Ascending aorta (tissue), 2 donors: ENCODE data around the gene TMEM121. TPM values are rescaled to one million over a fixed set of nuclear protein-coding genes. Genes with fewer than 3 reads are reported as not detected.
A peak's percentile ranks its signal among the peaks of the same experiment; 100 is the strongest.
"Not testable (repeated sequence)": the region's sequence is repeated elsewhere in the genome, so short reads cannot be mapped to it uniquely, and the experiment has no call there.

Source experiments
- DNase-seq, 2 donors: peaks; one replicate each; pipeline ENCODE4 v3.0.0-alpha.2; 2019; ENCODE audit warnings: low spot score in 2 of 2
- H3K27ac ChIP-seq, 2 donors: fragments of 200-600 bp; sonication (generic); one replicate each; pipeline ENCODE4 v1.5.1; 2016 to 2017; ENCODE audit warnings: mild to moderate bottlenecking in 1 of 2
- H3K27me3 ChIP-seq: fragments of 200-600 bp; sonication (generic); one replicate; pipeline ENCODE4 v1.5.1; 2017
- H3K36me3 ChIP-seq, 2 donors: fragments of 200-600 bp; sonication (generic); one replicate each; pipeline ENCODE4 v1.5.1; 2016
- H3K4me1 ChIP-seq, 2 donors: fragments of 200-600 bp; sonication (generic); one replicate each; pipeline ENCODE4 v1.5.1; 2016 to 2017; ENCODE audit warnings: mild to moderate bottlenecking in 1 of 2
- H3K4me3 ChIP-seq, 2 donors: fragments of 200-600 bp; sonication (generic); one replicate each; pipeline ENCODE4 v1.5.1; 2016 to 2017; ENCODE audit warnings: mild to moderate bottlenecking in 1 of 2
- H3K9me3 ChIP-seq, 2 donors: fragments of 200-600 bp; sonication (generic); one replicate each; pipeline ENCODE4 v1.5.1; 2016
- intact Hi-C: fragments of 100-400 bp; cut with DNase I; formaldehyde crosslinking; loops from one replicate; pipeline ENCODE4 v1.15.1; 2023
- total RNA-seq: library from RNA; depleted of rRNA; stranded (reverse); fragments of >200 nt; gene quantifications from one replicate; pipeline ENCODE4 v1.1.0, GENCODE V29; 2016
- TF ChIP-seq, protein P1 (sequence below), 3 experiments: fragments of 200-600 bp in 2 of 3; fragments of 450-650 bp in 1 of 3; sonication (generic) in 2 of 3; IDR thresholded peaks; one replicate each; pipeline ENCODE4 v1.5.1; 2016 to 2019; ENCODE audit warnings: antibody characterized with exemption in 3 of 3, mild to moderate bottlenecking in 1 of 3, moderate library complexity in 1 of 3

The TMEM121 gene
- total RNA-seq, 1 donor from 2014 or later, result 34.6 TPM

DNA sequence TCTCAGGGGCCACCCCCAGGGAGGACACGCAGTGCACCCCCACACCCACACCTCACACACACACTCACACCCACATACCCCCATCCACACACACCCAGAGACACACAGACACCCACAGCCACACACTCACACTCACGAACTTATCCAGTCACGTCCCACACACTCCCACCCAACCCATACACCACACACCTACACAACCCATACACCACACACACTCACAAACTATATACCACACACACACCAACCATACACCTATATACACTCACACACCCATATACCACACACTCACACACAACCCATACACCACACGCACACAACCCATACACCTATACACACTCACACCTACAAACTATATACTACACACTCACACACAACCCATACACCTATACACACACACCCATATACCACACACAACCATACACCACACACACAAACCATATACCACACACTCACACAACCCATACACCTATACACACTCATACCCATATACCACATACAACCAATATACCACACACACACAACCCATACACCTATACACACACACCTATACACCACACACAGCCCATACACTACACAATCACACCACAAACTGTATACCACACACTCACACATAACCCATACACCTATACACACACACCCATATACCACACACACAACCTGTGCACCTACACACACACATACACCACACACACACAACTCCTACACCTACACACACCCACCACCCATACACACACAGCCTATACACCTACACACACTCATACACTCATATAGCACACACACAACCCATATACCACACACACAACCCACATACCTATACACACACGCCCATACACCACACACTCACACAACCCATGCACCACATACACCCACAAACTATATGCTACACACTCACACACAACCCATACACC lies 42.7 kb downstream of the TMEM121 start:
- H3K27ac ChIP-seq, result no peak overlapping the region
- intact Hi-C loops, result no loop called here
- TF ChIP-seq, protein P1, sequence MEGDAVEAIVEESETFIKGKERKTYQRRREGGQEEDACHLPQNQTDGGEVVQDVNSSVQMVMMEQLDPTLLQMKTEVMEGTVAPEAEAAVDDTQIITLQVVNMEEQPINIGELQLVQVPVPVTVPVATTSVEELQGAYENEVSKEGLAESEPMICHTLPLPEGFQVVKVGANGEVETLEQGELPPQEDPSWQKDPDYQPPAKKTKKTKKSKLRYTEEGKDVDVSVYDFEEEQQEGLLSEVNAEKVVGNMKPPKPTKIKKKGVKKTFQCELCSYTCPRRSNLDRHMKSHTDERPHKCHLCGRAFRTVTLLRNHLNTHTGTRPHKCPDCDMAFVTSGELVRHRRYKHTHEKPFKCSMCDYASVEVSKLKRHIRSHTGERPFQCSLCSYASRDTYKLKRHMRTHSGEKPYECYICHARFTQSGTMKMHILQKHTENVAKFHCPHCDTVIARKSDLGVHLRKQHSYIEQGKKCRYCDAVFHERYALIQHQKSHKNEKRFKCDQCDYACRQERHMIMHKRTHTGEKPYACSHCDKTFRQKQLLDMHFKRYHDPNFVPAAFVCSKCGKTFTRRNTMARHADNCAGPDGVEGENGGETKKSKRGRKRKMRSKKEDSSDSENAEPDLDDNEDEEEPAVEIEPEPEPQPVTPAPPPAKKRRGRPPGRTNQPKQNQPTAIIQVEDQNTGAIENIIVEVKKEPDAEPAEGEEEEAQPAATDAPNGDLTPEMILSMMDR (IDR thresholded peaks at IDR 0.05), result no peak
- H3K27me3 ChIP-seq, result no peaks in the 10 kb centered on the region
- no peaks in the 10 kb centered on the region for H3K9me3 ChIP-seq
- DNase-seq, result peak in 1 of 2 donors; percentile 16
- no peaks in the 10 kb centered on the region for H3K4me1 ChIP-seq
- no peak overlapping the region for H3K4me3 ChIP-seq
- H3K36me3 ChIP-seq, result no peaks in the 10 kb centered on the region

DNA sequence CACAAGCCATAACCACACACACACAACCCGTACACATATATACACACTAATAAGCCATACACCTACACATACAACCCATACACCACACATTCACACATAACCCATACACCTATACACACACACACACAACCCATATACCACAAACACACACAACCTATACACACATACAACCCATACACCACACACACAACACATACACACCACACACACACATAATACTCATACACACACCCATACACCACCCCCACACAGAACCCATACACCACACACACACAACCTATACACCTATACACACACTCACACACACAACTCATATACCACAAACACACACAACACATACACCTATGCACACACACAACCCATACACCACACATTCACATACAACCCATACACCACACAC lies 44.1 kb downstream of the TMEM121 start:
- H3K4me3 ChIP-seq, result no peak overlapping the region
- no peaks in the 10 kb centered on the region for H3K27me3 ChIP-seq
- no peak overlapping the region for H3K27ac ChIP-seq
- TF ChIP-seq, protein P1 (IDR thresholded peaks at IDR 0.05), result no peak
- H3K36me3 ChIP-seq, result no peaks in the 10 kb centered on the region
- intact Hi-C loops, result no loop called here
- no peaks in the 10 kb centered on the region for H3K4me1 ChIP-seq
- no peak for DNase-seq
- no peaks in the 10 kb centered on the region for H3K9me3 ChIP-seq

DNA sequence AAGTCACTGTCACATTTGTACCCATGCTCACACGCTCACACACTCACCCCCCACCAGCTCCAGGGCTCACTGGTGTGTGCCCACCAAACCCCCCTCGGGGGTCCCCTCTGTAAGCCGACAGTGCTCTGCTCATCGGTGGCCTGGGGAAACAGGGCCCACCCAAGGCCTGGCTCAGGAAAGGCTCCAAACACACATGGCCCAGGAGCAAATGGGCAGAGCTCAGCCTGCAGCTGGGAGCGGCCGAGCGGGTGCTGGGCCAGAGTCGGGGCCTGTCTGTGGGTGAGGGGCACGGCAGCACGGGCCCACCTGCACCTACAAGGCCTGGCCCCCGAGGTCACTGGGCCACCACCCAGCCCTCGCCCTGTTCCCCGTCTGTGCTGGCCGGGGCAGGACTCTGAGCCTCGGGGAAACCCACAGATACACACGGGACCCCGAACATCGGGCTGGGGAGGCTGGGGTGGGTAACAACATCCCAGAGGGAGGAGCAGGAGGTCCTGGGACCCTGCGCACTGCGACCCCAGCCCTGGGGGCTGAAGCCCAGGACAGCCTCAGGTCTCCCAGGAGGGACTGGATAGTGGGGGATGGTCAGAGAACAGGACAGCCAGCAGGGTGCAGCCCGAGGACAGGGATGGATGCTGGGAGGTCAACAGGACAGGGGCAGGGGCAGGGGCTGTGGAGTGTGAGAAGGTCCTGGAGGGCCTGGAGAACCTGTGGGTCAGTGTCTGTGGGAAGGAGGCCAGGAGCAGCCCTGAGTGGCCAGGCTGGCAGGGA lies 45.0 kb downstream of the TMEM121 start:
- H3K36me3 ChIP-seq, H3K9me3 ChIP-seq, H3K27ac ChIP-seq, H3K27me3 ChIP-seq, intact Hi-C loops, H3K4me1 ChIP-seq, H3K4me3 ChIP-seq: not testable (repeated sequence)
- peak in 1 of 2 donors; percentile 53 for DNase-seq

DNA sequence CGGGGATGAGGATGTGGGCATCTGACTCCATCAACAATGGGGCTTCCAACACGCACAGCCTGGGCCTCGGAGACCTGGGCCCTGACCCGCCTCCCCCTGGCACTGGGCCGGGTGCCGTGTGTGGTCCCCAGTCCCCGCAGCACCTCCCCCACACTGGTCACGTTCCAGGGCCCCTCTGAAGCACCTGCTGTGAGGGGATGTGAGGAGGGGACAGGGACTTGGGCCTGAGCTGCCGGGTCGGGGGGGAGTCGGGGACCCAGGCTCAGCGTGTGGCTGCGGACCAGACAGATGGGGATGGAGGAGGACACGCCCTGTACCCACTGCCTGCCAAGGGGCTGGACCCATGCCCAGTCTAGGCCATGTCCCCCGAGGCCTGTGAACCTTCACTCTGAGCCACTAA lies 45.7 kb downstream of the TMEM121 start:
- DNase-seq, H3K4me3 ChIP-seq, intact Hi-C loops: not testable (repeated sequence)

DNA sequence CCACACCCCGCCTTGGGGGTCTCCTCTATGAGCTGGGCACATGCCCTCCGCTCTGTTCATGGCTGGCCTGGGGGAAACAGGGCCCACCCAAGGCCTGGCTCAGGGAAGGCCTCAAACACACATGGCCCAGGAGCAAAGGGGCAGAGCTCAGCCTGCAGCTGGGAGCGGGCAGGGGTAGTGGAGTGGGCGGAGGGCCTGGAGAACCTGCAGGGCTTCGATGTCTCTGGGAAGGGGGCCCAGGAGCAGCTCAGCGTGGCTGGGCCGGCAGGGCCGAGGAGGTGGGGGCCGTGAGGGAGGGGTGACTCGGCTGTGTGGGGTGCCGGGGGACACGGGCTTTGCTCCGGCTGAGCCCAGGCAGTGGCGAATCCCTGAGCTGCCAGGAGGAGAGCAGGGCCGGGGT lies 47.5 kb downstream of the TMEM121 start:
- peak in 1 of 2 donors; percentile 19 for DNase-seq
- H3K27me3 ChIP-seq, H3K4me3 ChIP-seq, H3K4me1 ChIP-seq, H3K9me3 ChIP-seq, H3K27ac ChIP-seq, intact Hi-C loops, H3K36me3 ChIP-seq: not testable (repeated sequence)

More for the DNA sequence above, 45.7 kb downstream of the TMEM121 start:
- not testable (repeated sequence) for H3K4me1 ChIP-seq, H3K27ac ChIP-seq, H3K9me3 ChIP-seq, H3K36me3 ChIP-seq, H3K27me3 ChIP-seq

DNA sequence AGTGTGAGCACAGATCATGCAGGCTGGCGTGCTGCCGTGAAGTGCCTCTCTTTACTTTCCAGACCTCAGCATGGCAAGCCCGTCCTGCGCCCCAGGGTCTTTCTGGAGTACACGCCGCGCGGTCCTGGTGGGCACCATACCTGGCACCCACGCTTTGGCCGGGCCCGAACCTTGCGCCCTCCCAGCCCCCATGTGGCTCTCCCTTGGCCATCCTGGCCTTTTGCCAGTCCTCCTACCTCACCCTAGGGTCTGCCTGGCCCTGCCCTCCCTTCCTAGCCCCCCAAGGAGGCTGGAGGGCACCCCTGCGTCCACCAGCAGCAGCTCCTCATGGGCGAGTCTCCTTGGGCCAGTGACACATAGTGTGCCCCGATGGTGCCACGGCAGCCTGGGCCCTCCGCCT lies 48.0 kb downstream of the TMEM121 start:
- H3K27me3 ChIP-seq, intact Hi-C loops, H3K27ac ChIP-seq, H3K9me3 ChIP-seq, H3K36me3 ChIP-seq, H3K4me1 ChIP-seq, H3K4me3 ChIP-seq: not testable (repeated sequence)
- peak in 1 of 2 donors; percentile 13 for DNase-seq

DNA sequence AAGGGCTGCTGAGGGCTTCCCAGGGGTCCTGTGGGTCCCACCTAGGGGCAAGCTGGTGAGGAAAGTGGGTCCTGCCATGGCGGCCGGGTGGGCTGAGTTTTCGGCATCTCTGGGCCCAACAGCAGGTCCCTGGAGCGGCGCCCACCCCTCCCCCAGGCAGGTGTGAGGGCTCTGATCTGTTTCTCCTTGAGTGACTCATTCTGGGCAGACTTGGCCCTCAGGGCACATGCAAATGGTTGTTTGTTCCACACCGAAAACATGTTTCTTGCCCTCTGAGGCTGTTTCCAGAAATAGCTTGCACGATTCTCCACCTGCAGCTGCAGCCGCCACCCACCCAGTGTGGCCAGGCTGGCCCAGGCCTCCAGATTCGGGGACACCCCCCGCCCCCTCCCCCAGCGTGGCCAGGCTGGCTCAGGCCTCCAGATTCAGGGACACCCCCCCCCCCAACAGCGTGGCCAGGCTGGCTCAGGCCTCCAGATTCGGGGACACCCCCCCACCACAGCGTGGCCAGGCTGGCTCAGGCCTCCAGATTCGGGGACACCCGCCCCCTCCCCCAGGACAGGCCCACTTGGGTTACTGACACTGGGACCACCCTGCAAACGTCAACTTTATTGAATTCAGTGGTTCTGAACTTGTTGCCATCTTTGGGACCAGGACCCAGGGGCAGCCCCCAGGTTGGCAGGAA lies 48.8 kb downstream of the TMEM121 start:
- H3K4me1 ChIP-seq, H3K27me3 ChIP-seq, H3K9me3 ChIP-seq, H3K27ac ChIP-seq, intact Hi-C loops, H3K36me3 ChIP-seq, H3K4me3 ChIP-seq: not testable (repeated sequence)
- peak in 1 of 2 donors; percentile 8 for DNase-seq
